Keratinocyte (primary cell): ENCODE results near the gene PGPEP1. TPM values are rescaled to one million over a fixed set of nuclear protein-coding genes. Genes with fewer than 3 reads are reported as not detected.

ENCODE experiments used
- DNase-seq: peaks from one replicate; pipeline ENCODE4 v3.0.0-alpha.2; 2011; ENCODE audit warnings: low read depth, missing footprints, low spot score
- FAIRE-seq: peaks from 2 replicates; lab custom pipeline; 2011; peaks lifted over from hg19 to GRCh38; lab: Jason Lieb, UNC
- H2AFZ ChIP-seq: 2 replicates; pipeline ENCODE4 v1.6.0; 2012; ENCODE audit warnings: low read length, control low read depth, inconsistent platforms; ENCODE audit not compliant: control insufficient read depth
- H3K27ac ChIP-seq: 2 replicates; pipeline ENCODE4 v1.5.1; 2011; ENCODE audit warnings: low read length; ENCODE audit not compliant: control insufficient read depth, insufficient read depth
- H3K27me3 ChIP-seq: 3 replicates; pipeline ENCODE4 v1.6.0; 2011; ENCODE audit warnings: low read length; ENCODE audit not compliant: control insufficient read depth, insufficient read depth; ENCODE audit errors: extremely low read depth
- H3K36me3 ChIP-seq, 2 experiments: 2 replicates in 1 of 2; 3 replicates in 1 of 2; pipeline ENCODE4 v1.5.1; 2011; ENCODE audit warnings: low read length in 2 of 2, mild to moderate bottlenecking in 1 of 2; ENCODE audit not compliant: control insufficient read depth in 2 of 2, insufficient read depth in 2 of 2; ENCODE audit errors: extremely low read depth in 1 of 2
- H3K4me1 ChIP-seq: 3 replicates; pipeline ENCODE4 v1.5.1; 2011; ENCODE audit warnings: low read length; ENCODE audit not compliant: control insufficient read depth, insufficient read depth; ENCODE audit errors: extremely low read depth
- H3K4me2 ChIP-seq: 3 replicates; pipeline ENCODE4 v1.6.0; 2011; ENCODE audit warnings: low read depth, low read length; ENCODE audit not compliant: control insufficient read depth, insufficient read depth; ENCODE audit errors: extremely low read depth
- H3K4me3 ChIP-seq, 3 experiments: fragments of 200-600 bp in 1 of 3; sonication (generic) in 1 of 3; 2 replicates in 2 of 3; 3 replicates in 1 of 3; pipeline ENCODE4 v1.5.1; 2011 to 2016; ENCODE audit warnings: low read length in 3 of 3, mild to moderate bottlenecking in 3 of 3, control low read depth in 2 of 3, inconsistent platforms in 1 of 3, low read depth in 1 of 3, mixed read lengths in 1 of 3, mixed run types in 1 of 3, moderate library complexity in 1 of 3; ENCODE audit not compliant: control insufficient read depth in 2 of 3, insufficient read depth in 2 of 3; ENCODE audit errors: extremely low read depth in 1 of 3
- H3K79me2 ChIP-seq: 2 replicates; pipeline ENCODE4 v1.6.0; 2012; ENCODE audit warnings: low read length; ENCODE audit not compliant: control insufficient read depth, insufficient read depth
- H3K9ac ChIP-seq: 3 replicates; pipeline ENCODE4 v1.6.0; 2011; ENCODE audit warnings: low read length; ENCODE audit not compliant: control insufficient read depth, insufficient read depth; ENCODE audit errors: extremely low read depth
- H3K9me1 ChIP-seq: 3 replicates; pipeline ENCODE4 v1.6.0; 2011; ENCODE audit warnings: low read length; ENCODE audit not compliant: control insufficient read depth, insufficient read depth; ENCODE audit errors: extremely low read depth
- H3K9me3 ChIP-seq: 2 replicates; pipeline ENCODE4 v1.5.1; 2012; ENCODE audit warnings: low read depth, low read length; ENCODE audit not compliant: control insufficient read depth
- H4K20me1 ChIP-seq: 3 replicates; pipeline ENCODE4 v1.6.0; 2011; ENCODE audit warnings: low read length; ENCODE audit not compliant: control insufficient read depth, insufficient read depth; ENCODE audit errors: extremely low read depth
- CTCF ChIP-seq, 3 experiments: IDR thresholded peaks in 1 of 3; conservative IDR thresholded peaks in 1 of 3; optimal IDR thresholded peaks in 1 of 3; 2 replicates in 2 of 3; 3 replicates in 1 of 3; pipeline versions ENCODE3 to v1.5.1; 2011; ENCODE audit warnings: low read length in 3 of 3, mild to moderate bottlenecking in 3 of 3, moderate library complexity in 2 of 3, control low read depth in 1 of 3, inconsistent platforms in 1 of 3; ENCODE audit not compliant: insufficient read depth in 2 of 3; ENCODE audit errors: extremely low read depth in 1 of 3
- EZH2 ChIP-seq: IDR thresholded peaks from one replicate; pipeline ENCODE4 v1.6.1; 2012; ENCODE audit warnings: inconsistent platforms, mild to moderate bottlenecking, low read length, moderate library complexity
- dilution Hi-C: fragments of 300-500 bp; cut with MboI; formaldehyde crosslinking; loops from one replicate; pipeline ENCODE4 v1.7.0; 2020; ENCODE audit warnings: low sequenced_read_pairs; ENCODE audit not compliant: extremely low pct_ligation_motif_present
- polyA plus RNA-seq, 5 experiments: library from polyadenylated mRNA; depleted of rRNA in 3 of 5; stranded (reverse) in 3 of 5; stranded (forward) in 1 of 5; unstranded in 1 of 5; fragments of >200 nt; gene quantifications; 1 replicate in 1 of 5; 2 replicates in 3 of 5; 3 replicates in 1 of 5; pipeline versions ENCODE4 v1.2.1 to v1.2.3, GENCODE V29; 2011 to 2012; ENCODE audit warnings: missing spikeins in 2 of 5, low read depth in 1 of 5, low replicate concordance in 1 of 5

PGPEP1 gene
- polyA plus RNA-seq, 1 donor (not counting 4 experiments of a cell fraction or from before 2014, with no cell fraction given), result 5.6 TPM

- Histone ChIP-seq H3K4me3 (no peak overlapping the region), H3K9me3 (no peaks in the 10 kb centered on the region), H3K4me2 (no peak overlapping the region), H3K27ac (no peak overlapping the region), H3K27me3 (no peaks in the 10 kb centered on the region), H3K9ac (no peak overlapping the region), H2AFZ (no peak overlapping the region), H4K20me1 (no peaks in the 10 kb centered on the region), H3K79me2 (no peaks in the 10 kb centered on the region), H3K4me1 (no peaks in the 10 kb centered on the region), H3K9me1 (no peaks in the 10 kb centered on the region), H3K36me3 (peaks cover 26 to 39% of the 10 kb centered on the region in 2 experiments)
- dilution Hi-C loops, result no loop called here
- TF ChIP-seq CTCF (optimal IDR thresholded peaks at IDR 0.05 in 1 of 3, IDR thresholded peaks at IDR 0.05 in 1 of 3, conservative IDR thresholded peaks at IDR 0.05 in 1 of 3; ENCODE audit: extremely low read depth in 1 of 3, insufficient read depth in 2 of 3, low read length in 3 of 3), result no peak
- no peak for TF ChIP-seq EZH2
- DNase-seq (no peak), FAIRE-seq (no peak)
Measured at GRCh38 chr19:18308051-18308947, 32.1 kb upstream of the PGPEP1 start.

GRCh38 chr19:18308948-18309325, 31.5 kb upstream of the PGPEP1 start:
- FAIRE-seq (no peak), DNase-seq (no peak)
- H3K4me3 ChIP-seq, result no peak overlapping the region
- no peaks in the 10 kb centered on the region for H3K9me1 ChIP-seq
- dilution Hi-C loops, result no loop called here
- H3K4me1 ChIP-seq, result no peaks in the 10 kb centered on the region
- TF ChIP-seq EZH2, result no peak
- no peak for TF ChIP-seq CTCF (optimal IDR thresholded peaks at IDR 0.05 in 1 of 3, IDR thresholded peaks at IDR 0.05 in 1 of 3, conservative IDR thresholded peaks at IDR 0.05 in 1 of 3; ENCODE audit: extremely low read depth in 1 of 3, insufficient read depth in 2 of 3, low read length in 3 of 3)
- H3K36me3 ChIP-seq, result peaks cover 26 to 39% of the 10 kb centered on the region in 2 experiments
- H3K79me2 ChIP-seq, result no peaks in the 10 kb centered on the region
- no peaks in the 10 kb centered on the region for H3K9me3 ChIP-seq
- H4K20me1 ChIP-seq, result no peaks in the 10 kb centered on the region
- H3K9ac ChIP-seq, result no peak overlapping the region
- no peak overlapping the region for H2AFZ ChIP-seq
- H3K27ac ChIP-seq, result no peak overlapping the region
- H3K4me2 ChIP-seq, result no peak overlapping the region
- no peaks in the 10 kb centered on the region for H3K27me3 ChIP-seq
